8988T (cell line): Measurements from ENCODE around the gene AIFM1.
"Not testable (repeated sequence)": the region's sequence is repeated elsewhere in the genome, so short reads cannot be mapped to it uniquely, and the experiment has no call there.

Experiments
- DNase-seq: peaks from one replicate; pipeline ENCODE4 v3.0.0; 2011

Gene AIFM1

DNA sequence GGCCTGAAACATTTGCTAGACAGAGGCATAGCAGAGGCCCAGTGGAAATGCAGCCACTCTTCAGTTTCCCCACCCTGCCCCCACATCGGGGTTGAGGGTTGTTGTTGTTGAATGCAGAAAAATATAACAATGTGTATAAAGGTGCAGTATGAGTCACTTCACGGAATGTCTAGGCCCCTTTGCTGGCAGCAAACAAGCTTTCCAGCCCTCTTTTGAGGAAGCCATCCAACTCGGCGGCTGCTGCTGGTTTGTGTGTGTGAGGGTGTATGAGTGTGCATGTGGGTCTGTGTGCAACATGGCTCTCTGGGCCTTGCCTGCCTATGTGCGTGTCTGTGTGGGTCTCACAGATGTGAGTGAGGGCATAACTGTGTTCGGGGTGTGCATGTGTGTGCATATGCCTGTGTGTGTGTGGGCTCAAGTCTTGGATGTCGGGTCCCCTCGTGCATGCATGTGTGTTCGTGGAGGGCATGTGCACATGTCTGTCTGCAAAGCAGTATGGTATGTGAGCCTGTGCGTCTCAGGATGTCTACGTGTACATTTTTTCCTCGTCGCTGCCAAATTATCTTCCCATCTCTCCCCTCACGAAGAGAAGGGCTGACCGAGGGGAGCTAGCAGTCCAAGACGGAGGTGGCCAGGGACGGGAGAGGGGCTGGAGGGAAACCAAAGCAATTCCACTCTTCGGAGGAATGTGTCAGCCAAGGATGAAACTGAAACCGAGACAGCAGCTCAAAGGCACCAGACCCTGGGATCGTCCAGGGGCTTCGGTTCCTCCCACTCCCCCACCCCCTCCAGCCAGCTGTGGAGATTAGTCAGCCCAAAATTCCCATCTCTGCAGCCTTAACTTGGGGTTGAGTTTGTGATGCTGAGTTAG, 47.0 kb downstream of the AIFM1 start:
- DNase-seq = no peak

DNA sequence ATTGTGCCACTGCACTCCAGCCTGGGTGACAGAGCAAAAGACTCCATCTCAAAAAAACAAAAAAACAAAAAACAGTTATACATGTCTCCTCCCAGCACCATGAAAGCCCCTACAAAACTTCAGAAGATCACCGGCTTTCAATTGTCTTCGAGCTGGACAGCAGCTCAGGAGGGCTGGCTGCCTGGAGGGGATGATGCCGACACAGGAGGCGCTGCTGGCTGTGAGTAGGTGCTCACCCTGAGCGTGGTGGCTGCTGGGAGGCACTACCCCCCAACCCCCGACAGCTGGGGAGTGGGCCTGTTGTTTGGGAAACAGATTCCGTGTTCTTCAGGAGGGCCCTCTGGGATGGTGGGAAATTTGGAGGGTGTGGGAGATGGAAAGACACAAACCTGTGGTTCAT, 48.5 kb downstream of the AIFM1 start:
- DNase-seq = no peak

DNA sequence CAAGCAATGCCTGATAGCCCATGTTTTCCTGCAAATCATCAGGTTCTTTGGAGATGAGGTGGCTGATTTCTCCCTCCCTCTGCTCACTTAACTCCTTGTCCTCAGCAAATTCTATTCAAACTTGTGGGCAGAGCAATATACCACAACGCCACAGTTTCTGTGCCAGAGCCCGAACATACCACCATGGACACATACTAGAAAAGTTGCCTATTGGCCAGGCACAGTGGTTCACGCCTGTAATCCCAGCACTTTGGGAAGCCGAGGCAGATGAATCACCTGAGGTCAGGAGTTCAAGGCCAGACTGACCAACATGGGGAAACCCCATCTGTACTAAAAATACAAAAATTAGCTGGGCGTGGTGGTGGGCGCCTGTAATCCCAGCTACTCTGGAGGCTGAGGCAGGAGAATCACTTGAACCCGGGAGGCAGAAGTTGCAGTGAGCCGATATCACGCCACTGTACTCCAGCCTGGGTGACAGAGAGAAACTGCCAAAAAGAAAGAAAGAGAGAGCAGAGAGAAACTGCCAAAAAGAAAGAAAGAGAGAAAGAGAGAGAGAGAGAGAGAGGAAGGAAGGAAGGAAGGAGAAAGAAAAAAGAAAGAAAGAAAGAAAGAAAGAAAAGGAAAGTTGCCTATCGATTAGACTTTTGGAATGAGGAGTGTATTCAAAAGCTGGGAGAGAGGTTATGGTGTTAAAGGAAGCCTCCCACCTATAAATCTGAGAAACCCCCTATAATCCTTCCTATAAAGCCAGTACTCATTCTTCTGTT, 50.3 kb downstream of the AIFM1 start:
- not testable (repeated sequence) for DNase-seq

DNA sequence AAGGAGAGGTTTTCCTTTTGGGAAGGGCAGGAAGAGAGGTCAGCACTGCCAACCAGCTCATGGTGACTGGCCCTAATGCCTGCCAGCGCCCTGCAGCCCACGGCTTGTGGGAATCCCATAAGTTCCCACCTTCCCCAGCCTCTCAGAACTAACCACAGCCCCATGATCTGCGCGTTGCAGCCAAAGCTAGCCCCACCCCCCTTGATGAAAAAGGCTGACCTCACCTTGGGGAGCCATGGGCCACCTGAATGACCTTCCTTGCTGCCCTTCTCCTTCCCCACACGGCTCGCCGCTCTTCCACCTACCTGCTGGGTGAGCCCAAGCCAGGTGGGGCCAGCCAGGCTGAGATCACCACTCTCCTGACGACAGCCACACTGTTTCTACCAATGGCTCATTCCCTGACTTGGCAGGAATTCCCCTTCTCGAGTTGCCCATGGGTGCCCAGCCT, 51.5 kb downstream of the AIFM1 start:
- DNase-seq = no peak

DNA sequence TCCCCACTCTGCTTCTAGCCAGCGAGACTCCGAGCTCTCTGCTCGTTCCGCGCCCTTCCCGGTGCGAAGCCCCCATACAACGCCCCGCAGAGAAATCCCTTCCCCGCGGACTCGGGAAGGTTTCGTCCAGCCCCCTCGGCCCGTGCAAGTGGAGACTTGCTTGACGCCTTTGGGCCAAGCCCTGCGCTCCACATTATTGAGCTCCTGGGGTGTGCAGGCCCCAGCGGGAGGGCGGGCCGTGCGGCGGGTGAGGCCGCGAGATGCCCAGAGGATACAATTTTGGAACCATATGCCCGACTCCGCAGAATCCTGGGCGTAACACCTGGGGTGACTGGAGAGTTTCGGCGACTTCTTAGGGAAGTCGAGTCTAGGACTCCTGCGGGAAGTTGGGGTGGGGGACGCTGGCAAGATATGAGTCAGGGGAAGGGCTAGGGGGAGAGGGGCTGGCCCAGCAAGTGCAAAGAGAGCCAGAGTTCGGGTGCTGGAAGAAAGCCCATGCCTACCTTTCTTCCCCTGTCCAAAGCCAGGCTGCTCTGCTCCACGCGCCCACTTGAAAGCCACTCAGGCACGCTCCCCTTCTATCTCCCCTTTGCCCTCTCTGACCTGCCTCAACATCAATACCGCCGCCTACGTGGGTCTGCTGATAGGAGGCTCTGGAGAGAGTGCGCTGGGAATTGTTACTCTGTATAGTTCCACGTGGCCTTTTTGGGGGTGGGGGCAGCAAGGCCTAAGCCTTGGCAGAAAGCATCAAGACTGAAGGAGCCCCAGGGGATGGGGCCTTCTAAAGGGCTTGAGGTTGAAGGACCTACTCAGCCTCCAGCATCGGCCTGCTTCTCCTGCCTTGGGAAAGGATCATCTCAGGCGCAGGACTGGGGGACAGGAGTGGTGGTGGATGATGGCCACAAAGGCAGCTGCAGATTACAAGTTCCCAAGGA, 54.2 kb downstream of the AIFM1 start:
- DNase-seq = no peak

DNA sequence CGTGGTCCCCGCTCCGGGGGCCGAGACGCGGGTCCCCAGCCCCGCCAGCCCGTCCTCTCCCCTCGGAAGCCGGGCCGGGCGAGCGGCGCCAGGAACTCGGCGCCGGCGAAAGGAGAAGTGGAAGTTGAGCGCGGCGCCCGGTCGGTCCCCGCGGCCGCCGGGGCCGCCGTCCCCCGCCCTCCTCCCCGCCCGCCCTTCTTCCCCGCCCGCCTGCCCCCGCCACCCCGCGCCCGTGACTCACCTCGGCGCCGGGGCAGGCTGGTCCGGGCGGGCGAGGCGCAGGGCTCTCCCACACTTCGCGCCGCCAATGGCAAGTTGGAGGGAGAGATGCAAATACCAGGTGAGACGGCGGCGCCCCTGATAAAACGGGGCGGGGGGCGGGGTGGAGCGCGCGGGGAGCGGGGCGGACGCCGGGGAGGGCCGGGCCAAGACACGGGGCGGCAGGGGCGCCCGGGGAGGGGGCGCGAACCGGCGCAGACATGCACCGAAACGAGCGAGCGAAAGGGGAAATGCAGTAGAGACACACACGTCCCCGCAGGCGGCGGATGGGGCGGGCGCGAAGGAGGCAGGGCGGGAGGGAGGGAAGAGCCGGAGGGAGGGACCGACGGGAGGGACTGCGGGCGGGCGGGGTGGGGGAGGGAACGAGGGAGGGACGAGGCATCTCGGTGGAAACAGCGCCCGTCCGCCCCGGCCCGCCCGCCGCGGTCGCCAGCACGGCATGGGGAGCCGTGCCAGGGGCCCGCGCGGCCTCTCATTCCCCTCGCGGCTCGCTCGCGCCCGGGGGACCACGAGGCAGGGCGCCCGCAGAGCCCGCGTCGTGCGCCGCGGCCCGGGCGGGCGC, 55.0 kb downstream of the AIFM1 start, which contains the start of gene ELF4:
Gene ELF4, minus strand, starts transcription at position 119 of the 841 bp plus-strand sequence. CDS start 29,167 bp downstream, outside the sequence.
- no peak for DNase-seq

DNA sequence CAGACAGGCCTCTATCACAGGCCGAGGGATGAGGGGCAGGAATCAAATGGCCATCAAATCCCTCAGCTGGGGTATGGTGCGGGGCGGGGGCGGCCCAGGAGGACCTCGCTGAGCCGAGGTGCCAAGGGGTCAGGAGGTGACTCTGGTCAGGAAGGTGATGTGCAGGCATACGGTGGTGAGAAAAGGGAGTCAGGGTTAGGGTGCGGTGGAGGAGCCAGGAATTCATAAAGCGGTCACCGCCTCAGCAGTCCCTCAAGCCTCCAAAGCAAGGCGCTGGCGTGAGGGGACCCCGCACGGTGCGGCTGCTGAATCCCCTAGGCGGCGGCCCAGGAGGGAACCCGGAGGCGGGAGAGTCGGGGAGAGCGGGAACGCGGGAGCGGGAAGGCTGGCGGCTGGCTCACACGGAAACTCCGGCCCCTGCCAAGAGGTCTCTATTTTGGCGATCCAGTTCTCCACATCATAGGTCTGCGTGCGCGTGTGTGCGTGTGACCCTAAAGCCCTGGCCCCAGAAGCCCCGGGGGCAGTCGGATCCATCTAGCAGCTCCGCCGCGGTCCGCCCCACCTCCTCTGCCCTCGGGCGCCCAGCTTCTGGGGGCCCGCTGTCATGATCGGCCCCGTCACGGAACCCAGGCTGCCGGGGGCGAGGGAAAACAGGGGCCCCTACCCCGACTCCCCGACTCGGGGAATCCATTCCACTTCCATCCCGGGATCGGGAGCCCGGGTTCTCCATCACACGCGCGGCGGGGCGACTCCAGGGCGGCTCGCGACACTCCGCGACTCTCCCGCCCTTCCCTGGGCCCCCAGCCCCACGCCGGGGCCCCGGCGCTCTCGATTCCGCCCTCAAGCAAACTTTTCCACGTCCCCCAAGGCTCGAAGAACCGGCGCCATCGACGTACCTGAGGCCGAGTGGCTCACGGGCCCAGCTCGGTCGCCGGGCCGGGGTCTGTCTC, 55.9 kb downstream of the AIFM1 start:
- DNase-seq = no peak

DNA sequence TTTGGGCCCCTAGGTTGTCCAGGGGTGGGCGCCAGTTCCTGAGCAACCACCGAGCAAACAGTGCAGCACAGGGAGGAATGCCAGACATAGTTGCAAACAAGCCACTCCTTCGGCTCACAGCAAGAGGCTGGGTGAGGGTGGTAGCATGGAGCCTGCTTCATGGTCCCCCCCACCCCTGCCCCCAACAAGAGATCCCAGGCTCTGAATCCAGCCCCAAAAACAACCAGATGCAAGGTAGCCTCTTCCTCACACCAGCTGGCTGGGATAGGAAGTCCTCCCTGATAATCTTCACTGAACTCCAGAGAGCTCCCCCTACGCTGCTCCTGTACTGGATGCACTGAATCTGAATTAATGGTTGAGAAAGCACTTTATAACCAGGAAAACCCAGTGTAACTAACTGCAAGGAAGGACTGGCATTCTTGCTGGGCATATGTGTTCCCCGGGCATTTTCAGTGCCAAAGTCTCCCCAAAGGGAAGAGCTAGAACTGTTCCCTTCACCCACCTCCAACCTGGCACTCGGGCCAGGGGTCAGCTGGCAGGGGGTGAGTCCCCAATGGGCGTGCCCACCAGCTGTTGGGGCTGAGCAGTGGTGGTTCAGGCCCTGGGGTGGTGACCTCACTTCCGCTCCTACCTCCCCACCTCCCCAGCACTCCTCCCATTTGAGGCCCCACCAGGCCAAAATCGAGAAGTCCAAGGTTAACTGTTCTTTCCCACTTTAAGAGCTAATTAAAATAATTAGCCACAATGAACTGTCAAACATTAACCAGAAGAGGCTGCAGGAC, 56.8 kb downstream of the AIFM1 start:
- DNase-seq = no peak

DNA sequence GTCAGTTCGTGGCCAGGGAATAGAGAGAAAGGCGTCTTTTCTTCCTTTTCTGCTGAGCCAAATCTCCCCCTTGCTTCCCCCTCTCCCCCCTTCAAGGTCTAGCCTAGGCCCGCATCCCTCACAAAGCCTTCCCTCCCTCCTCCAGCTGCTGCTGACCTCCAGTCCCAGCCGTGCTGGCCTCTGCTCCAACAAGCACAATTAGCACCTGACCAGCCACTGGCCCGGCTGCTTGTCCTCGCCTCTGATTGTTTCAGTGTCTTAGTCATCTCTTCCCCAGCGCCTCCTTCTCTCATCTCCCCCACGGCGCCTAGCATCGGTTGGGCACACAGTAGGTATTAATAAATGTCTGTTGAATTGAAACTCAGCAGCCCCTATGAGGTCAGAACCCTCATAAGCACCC, 59.6 kb downstream of the AIFM1 start:
- DNase-seq = no peak

DNA sequence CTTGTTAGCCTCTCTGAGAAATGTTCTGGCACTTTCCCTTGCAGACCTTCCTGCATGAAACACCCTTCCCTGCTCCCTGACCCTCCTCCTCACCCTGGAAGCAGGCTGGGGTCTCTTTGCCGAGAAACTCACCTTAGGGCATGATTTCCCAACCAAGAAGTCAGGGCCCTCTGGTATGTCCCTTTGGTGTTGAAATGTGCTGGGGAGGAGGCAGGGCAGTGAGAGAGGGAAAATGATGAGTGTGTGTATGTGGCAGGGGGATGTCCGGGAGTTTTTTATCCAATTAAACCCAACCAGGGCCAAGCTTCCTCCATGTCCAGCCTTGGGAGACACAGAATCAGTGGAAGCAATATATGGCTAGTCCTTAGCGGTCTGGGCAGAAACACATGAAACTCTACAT, 60.4 kb downstream of the AIFM1 start:
- no peak for DNase-seq

DNA sequence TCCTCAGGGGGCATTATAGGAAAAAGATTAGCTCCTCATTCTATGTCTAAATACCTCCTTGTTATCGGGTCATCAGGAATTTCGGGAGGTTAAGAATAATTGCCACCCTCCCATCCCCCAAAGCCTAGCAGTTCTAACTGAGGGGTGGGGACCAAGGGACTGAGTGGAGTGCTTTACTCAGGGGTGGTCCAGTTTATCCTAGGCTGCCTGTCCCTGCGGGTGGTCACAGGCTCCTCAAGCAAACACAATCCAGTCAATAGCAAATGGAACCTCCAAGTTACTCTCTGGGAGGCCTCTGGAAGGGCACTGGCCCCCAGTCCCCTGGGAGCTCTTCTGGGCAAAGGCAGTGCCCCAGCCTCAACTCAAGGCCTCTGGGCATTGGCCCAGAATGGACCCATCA, 62.0 kb downstream of the AIFM1 start:
- no peak for DNase-seq

DNA sequence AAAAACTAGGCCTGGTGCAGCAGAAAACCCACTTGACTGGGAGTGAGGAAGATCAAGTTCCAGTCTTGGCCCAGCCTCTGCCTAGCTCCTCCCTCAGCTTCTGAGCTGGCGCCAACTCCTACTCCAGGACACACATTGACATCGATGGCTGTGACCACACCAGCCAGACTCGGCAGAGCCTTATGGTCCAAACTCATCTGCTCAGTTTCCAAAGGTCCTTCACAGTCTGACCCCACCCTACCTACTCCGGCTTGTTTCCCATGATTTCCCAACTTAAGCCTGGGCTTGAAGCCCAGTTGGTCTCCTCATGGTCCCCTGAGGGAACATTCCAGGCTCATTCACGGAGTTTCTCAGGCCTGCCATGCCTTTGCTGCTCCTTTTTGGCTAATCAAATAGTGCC, 65.5 kb downstream of the AIFM1 start:
- DNase-seq = no peak

DNA sequence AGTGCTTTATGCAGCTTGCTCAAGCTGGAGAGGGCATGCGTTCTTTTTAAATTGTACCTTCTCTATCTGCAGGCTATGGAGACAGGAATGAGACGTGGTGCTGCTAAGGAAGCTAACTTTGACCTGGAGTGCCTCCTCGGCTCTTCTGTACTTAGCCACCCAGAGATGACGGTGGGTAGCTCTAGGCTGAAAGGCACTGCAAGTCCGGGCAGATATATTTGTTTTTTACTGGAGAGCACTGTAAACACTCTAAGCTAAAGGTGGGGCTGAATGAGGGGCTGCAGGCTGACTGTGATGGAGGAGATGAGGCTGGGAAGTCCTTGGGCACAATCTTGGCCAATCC, 67.5 kb downstream of the AIFM1 start:
- no peak for DNase-seq

DNA sequence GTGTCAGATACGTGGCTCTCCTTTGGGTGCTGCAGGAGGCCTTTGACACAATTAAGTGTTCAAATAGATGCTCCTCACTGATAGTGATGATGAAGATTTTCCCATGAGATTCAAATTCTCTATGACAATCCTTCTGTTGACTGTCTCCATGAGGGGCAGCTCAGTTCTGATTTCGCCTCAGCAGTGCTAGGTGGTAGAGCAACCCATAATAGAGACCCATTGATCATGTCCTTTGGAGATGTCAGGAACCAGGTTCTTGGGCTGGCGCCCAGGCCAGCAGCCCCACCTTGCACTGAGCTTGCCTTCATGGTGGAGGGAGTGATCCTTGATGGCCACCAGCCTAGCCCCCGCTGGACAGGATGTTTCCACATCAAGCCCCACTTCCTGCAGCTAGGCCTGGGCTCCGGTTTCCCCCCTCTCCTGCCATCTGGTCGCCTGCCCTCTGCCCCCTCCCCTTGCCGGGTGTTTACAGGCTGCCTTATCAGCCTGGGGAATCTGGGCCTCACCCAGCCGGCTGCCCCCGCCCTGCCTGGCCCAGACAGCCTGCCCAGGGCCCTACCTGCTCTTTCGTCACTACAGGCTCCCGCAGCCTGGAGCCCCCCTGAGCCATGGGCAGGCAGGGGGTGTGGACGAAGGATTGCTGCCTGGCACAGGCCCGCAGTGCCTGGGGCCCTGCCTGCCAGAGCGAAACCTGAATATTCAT, 68.0 kb downstream of the AIFM1 start:
- no peak for DNase-seq

DNA sequence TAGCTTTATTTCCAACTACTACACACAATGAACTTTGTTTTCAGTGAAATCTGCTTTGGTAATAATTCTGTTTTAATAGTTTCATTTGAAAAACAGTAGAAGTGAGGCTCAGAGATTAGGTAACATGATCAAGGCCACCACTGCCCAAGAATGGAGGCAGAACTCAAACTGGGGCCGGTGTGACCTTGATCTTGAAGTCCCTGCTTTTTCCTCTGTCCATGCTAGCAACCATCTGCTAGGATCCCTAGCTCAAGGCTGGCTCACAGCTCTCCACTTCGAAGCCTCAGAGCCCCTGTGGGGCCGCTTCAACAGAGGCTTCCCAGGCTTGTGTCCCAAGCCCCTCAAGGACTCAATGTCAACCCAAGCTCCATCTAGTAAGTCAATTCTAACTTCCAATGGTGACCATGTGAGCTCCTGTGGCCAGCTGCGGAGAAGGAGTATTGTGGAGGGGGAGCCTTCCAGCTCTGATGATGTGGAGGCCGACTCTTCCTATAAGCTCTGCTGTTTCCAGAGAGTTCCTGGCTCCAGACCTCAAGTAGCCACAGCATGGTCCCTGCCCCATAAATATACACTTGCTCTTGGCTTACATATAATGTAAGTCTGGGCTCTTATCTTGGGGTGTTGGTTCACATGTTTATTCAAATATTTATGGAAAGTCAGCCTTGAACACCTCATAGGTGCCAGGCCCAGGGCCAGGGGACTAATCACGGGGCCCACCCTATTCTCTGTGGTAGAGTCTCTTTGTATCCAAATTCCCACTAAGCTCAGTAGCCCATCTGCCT, 70.2 kb downstream of the AIFM1 start:
- DNase-seq = no peak

DNA sequence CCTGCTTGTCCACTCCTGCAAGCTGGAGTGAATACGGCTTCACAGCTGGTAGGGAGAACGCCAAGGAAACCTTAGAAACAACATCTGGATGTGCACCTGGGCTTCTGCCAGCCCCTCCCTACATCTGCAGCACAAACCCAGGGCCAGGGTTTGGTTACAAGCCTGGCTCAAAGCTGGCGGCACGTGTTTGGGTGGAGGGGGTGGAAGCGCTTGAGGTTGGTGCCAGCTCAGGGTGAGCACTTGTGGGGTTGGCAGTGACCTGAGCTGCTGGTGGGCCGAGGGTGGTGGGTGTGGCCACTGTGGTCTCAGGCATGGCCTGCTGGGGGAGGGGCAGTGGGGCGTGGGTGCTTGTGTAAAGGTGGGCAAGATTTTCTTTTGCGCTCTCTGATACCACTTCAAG, 70.9 kb downstream of the AIFM1 start:
- DNase-seq = no peak

DNA sequence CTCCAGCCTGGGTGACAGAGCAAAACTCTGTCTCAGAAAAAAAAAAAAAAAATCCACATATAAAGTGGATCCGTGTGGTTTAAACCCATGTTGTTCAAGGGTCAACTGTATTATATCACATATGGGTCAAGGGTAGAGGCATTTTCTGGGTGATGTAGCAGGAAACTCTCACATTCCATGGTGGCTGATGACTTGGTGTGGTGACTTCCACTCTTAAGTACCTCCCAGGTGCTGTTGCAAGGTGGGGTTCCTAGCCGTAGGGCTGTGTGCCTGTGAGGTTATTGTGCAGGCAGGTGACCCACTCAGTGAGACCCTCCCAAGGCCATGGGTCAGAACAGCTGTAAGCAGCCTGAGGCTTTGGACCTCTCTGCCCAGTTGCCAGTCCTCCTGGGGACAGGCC, 72.4 kb downstream of the AIFM1 start:
- DNase-seq = no peak

DNA sequence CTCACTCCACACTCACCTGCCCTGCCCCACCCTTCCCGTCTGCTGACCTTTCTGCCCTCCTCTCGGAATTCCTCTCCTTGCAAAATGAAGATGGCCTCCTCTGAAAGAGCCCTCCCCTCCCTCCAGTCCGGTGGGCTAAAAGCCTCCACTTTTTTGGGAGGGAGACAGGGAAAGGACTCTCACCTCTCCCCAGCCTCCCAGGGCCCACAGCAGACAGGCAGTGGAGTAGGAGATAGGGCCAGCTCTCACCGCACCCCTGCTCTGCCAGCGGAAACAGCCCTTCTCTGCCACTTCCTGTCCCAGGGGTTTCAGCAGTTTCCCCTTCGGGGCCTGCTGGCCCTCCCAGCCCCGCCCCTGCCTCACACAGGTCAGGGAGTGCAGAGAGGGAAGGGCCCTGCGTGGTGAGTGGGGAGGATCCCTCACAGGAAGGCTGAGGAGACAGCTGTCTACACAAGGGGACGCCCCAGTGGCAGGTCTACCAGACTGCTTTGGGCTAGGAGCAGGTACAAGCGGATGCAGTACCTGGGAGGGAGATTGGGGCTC, 73.6 kb downstream of the AIFM1 start:
- no peak for DNase-seq
